GM21515 (cell line): ENCODE measurements around the gene BAG1.
A peak's percentile ranks its signal among the peaks of the same experiment; 100 is the strongest.

Experiments used
- ATAC-seq: cut with Tn5 transposase; IDR thresholded peaks from one replicate; pipeline ENCODE4 v1.9.1; 2021; ENCODE audit not compliant: unreplicated experiment

BAG1 gene

DNA sequence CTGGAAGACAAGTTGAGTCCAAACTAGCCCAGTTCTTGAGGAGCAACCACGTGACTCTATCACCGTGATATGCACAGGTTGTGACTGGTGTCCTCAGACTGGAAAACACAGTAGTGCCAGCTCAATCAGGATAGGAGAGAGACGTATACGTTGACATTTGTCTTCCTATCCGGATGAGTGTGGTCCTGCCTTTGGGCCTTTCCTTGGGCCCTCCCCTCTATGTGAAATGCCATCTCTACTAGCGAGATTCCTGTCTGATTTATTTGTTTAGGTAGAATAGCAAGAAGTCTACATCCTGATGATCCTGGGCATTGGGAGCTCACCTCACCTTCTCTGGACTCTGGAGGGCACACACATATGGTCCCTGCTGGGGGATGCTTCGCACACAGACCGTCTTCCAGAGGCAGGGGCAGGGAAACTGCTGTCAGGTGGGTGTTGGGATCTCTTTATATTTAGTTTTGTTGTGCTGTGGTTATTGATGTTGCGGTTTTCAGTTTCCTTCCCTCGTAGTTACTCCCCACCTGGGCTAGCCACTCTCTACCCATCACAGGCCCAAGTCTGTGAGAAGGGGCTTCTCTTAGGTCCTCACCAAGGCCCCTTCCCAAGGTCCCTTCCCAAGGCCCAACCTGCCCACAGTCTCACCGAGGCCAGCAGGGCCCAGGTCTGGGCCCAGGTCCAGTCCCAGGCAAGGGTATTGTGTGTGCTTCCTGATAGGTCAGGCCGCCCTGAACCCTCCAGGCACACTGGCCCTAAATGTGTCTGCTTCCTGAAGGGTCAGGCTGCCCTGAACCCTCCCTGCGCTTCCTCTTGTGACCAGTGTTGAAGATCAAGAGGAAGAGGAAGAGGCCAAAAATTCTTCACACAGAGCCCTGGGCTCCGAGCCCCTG is 43.6 kb downstream of the BAG1 start:
- ATAC-seq, result no peak

DNA sequence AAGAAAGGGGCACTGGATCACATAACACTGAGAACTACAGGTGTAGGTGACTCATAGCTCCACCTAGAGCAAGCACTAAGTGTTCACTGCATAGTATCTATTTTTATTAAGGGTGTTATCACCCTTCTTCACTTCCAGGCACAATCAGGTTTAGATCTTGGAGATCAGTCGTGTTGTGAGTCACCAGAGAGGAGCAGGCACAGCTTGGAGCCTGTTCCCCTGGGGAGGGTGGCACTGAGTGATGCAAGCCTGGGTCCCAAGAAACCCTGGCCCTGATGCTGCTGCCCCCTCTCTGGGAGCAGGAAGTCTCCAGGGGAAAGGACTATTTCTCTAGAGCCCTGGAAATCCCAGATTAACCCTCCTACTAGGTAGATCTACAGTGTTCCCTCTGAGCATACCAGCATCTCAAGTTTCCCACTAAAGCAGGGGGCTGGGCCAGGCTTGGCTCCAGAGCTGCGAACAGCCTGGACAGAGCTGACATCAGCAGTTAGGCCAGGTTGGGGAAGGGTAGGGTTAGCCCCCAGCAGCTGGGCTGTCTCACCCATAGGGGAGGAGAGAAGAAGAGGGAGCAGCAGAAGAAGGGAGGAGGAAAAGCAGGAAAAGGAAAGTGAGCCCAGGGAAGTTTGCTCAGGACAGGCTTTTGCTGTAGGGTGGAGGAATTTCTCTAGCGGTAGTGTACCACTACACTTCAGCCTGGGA is 52.7 kb downstream of the BAG1 start:
- no peak for ATAC-seq

DNA sequence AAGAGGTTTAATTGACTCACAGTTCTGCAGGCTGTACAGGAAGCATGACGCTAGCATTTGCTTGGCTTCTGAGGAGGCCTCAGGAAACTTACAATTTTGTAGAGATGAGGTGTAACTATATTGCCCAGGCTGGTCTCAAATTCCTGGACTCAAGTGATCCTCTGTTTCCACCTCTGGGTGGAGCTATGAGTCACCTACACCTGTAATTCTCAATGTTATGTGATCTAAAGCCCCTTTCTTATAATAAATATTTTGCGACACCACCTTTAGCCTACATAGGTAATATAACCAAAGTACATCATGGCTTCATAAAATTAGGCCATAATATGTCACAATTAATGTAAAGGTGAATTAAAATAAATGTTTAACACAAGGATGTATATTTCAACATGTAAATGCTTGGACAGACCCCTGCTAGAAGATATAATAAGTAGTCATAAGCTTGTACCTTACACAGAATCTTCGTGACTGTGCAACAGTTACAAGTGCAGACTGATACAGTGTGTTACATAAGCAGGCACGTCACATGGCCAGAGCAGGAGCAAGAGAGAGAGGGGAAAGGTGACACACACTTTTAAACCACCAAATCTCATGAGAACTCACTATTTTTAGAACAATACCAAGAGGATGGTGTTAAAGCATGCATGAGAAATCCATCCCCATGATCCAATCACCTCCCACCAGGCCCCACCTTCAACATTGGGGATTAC is 54.3 kb downstream of the BAG1 start:
- no peak for ATAC-seq

DNA sequence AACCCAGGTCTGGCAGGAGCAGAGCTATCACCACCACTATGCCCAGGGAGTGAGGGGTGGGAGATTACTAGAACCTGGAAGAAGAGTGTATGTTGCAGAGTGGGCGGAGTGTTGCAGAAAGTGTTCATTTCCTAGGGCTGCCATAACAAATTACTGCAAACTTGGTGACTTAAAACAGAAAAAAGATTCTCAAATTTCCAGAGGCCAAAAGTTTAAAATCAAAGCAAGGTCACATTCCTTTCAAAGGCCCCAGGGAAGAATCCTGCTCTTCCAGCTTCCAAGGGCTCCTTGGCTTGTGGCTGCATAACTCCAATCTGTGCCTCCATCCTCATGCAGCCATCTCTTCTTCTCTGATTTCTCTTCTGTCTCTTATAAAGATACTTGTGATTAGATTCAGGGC is 55.1 kb downstream of the BAG1 start:
- no peak for ATAC-seq

DNA sequence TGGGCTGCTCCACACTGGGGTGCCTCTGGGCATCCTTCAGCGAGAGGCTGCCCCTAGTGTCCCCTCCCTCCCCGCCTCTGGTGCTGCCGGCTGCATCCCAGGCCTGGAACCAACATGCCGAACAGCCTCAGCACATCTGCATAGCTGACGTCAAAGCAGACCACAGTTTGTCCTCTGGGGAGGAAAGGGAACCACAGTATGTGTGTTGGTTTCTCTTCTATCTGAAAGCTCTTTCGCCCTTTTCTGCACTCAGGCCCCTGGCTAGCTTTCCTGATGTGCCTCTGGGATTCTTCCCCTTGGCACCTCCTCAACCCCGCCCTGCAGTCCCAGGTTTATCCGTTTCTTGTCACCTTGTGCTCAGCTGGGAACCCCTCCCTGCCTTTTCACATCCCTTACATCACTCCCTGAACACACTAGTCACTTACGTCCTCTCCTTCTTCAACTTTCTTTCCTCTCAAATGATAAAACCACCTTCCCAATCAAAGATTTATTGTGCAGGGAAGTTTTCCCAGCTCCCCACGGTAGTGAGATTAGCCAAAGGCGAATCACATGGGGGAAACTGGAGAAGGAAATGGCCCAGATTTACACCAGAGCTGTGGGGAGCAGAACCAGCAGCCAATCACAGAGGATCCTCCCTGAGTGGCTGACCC is 61.8 kb downstream of the BAG1 start:
- ATAC-seq, result peak; percentile 99
